Lung (tissue), 12 donors: ENCODE measurements around the gene CD59. TPM values are rescaled to one million over a fixed set of nuclear protein-coding genes. Genes with fewer than 3 reads are reported as not detected.
"Not testable (repeated sequence)": the region's sequence is repeated elsewhere in the genome, so short reads cannot be mapped to it uniquely, and the experiment has no call there.

Experiments used
- ATAC-seq: fragments of 200-7000 bp; cut with Tn5 transposase; one replicate; pipeline ENCODE4 v1.9.1; 2020; ENCODE audit warnings: moderate number of reproducible peaks; ENCODE audit not compliant: insufficient read depth, low FRiP score
- DNase-seq, 3 donors: peaks; one replicate each; pipeline ENCODE4 v3.0.0-alpha.2; 2013 to 2017
- H3K27ac ChIP-seq, 2 donors: one replicate each; pipeline ENCODE4 v1.5.1; 2013; ENCODE audit warnings: mild to moderate bottlenecking in 2 of 2, moderate library complexity in 2 of 2, control low read depth in 1 of 2, inconsistent platforms in 1 of 2, low read depth in 1 of 2, low read length in 1 of 2
- H3K27me3 ChIP-seq, 3 donors: one replicate each; pipeline ENCODE4 v1.5.1; 2013; ENCODE audit warnings: low read length in 2 of 3; ENCODE audit not compliant: control insufficient read depth in 3 of 3, insufficient read depth in 3 of 3
- H3K36me3 ChIP-seq, 4 donors: one replicate each; pipeline ENCODE4 v1.5.1; 2013; ENCODE audit warnings: low read length in 4 of 4, mild to moderate bottlenecking in 1 of 4, moderate library complexity in 1 of 4; ENCODE audit not compliant: control insufficient read depth in 4 of 4, insufficient read depth in 4 of 4
- H3K4me1 ChIP-seq, 5 donors: one replicate each; pipeline ENCODE4 v1.5.1; 2013; ENCODE audit warnings: low read length in 5 of 5, mild to moderate bottlenecking in 2 of 5, moderate library complexity in 1 of 5; ENCODE audit not compliant: control insufficient read depth in 5 of 5, insufficient read depth in 5 of 5
- H3K4me3 ChIP-seq: one replicate; pipeline ENCODE4 v1.5.1; 2013; ENCODE audit warnings: mild to moderate bottlenecking, control low read depth, moderate library complexity
- H3K9ac ChIP-seq, 2 donors: one replicate each; pipeline ENCODE4 v1.5.1; 2013; ENCODE audit warnings: low read length in 2 of 2, control low read depth in 1 of 2; ENCODE audit not compliant: insufficient read depth in 1 of 2
- H3K9me3 ChIP-seq, 4 donors: one replicate each; pipeline ENCODE4 v1.5.1; 2013; ENCODE audit warnings: low read length in 3 of 4, mild to moderate bottlenecking in 1 of 4, moderate library complexity in 1 of 4; ENCODE audit not compliant: control insufficient read depth in 4 of 4, insufficient read depth in 3 of 4
- WGBS, 2 donors: extraction: QIAGEN DNeasy Blood & Tissue Kit; methylation state at CpG; one replicate each; pipeline ENCODE4 v1.1.7; 2013; 5-methylcytosine and 5-hydroxymethylcytosine counted together
- polyA plus RNA-seq, 2 donors: library from polyadenylated mRNA; stranded (reverse); fragments of 200-250 nt; gene quantifications; one replicate each; pipeline ENCODE4 v1.2.1, GENCODE V29; 2013
- total RNA-seq, 2 donors: library from RNA; depleted of rRNA in 1 of 2; stranded (reverse); fragments of >200 nt in 1 of 2; gene quantifications; one replicate each; pipeline ENCODE4 v1.2.1, GENCODE V29; 2014 to 2021
- TF ChIP-seq, protein P1 (sequence below): IDR thresholded peaks from 2 replicates; pipeline ENCODE4 v1.5.1; 2012; ENCODE audit warnings: mild to moderate bottlenecking; ENCODE audit errors: control extremely low read depth, extremely low read depth
- donor health status: control.
- donor health status: control.
- donor health status: Bipolar disorder and iron deficiency.
- donor health status: healthy.
- donor health status: DM: yes; HTN: yes; CAD: no.

The CD59 gene
- total and polyA plus RNA-seq, 4 donors = 215 to 833 (median 539) TPM

- Histone ChIP-seq H3K27me3 (no peaks in the 10 kb centered on the region), H3K36me3 (no peaks in the 10 kb centered on the region), H3K27ac (no peak overlapping the region), H3K4me3 (no peak overlapping the region), H3K9ac (no peak overlapping the region), H3K4me1 (no peaks in the 10 kb centered on the region), H3K9me3 (no peaks in the 10 kb centered on the region)
- TF ChIP-seq, protein P1, sequence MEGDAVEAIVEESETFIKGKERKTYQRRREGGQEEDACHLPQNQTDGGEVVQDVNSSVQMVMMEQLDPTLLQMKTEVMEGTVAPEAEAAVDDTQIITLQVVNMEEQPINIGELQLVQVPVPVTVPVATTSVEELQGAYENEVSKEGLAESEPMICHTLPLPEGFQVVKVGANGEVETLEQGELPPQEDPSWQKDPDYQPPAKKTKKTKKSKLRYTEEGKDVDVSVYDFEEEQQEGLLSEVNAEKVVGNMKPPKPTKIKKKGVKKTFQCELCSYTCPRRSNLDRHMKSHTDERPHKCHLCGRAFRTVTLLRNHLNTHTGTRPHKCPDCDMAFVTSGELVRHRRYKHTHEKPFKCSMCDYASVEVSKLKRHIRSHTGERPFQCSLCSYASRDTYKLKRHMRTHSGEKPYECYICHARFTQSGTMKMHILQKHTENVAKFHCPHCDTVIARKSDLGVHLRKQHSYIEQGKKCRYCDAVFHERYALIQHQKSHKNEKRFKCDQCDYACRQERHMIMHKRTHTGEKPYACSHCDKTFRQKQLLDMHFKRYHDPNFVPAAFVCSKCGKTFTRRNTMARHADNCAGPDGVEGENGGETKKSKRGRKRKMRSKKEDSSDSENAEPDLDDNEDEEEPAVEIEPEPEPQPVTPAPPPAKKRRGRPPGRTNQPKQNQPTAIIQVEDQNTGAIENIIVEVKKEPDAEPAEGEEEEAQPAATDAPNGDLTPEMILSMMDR = no peak
- 85 to 90% methylated on average over 6 of the region's 6 CpGs for WGBS, 2 donors
- DNase-seq = no peak
- no peak for ATAC-seq
Measured at GRCh38 chr11:33664166-33664565, 72.1 kb downstream of the CD59 start.

DNA sequence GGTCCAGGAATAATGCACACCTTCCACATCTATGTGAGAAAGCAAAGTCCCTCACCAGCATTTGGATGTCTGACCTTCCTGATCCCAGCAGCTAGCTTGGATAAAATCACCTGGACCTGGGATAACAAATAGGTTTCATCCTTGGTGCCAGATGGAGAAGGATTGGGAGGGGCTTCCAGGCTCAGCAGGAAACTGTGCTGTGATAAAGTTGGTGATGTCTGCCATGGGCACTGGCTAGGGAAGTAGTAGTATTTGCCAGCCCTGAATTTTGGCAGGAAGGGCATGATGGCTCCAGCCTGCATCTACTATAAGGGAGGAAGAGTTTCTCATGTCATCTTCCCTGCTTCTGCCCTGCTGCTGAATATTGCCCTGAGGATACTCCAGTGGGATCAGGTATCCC lies 73.1 kb downstream of the CD59 start:
- Histone ChIP-seq H3K36me3 (no peaks in the 10 kb centered on the region), H3K9me3 (no peaks in the 10 kb centered on the region), H3K27ac (no peak overlapping the region), H3K9ac (no peak overlapping the region), H3K27me3 (no peaks in the 10 kb centered on the region), H3K4me1 (no peaks in the 10 kb centered on the region), H3K4me3 (no peak overlapping the region)
- ATAC-seq (no peak), DNase-seq (no peak)
- TF ChIP-seq, protein P1 = no peak

DNA sequence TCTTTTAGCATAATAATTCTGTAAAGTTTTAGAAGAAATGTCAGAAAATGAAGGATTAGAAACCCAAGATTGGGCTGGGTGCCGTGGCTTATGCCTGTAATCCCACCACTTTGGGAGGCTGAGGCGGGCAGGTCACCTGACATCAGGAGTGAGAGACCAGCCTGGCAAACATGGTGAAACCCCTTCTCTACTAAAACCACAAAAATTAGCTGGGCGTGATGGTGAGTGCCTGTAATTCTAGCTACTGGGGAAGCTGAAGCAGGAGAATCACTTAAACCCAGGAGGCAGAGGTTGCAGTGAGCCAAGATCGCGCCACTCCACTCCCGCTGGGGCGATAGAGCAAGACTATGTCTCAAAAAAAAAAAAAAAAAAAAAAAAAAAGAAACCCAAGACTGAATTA lies 74.7 kb downstream of the CD59 start:
- DNase-seq, H3K4me3 ChIP-seq, H3K27me3 ChIP-seq, ATAC-seq, H3K9me3 ChIP-seq, H3K4me1 ChIP-seq, H3K27ac ChIP-seq, H3K36me3 ChIP-seq, H3K9ac ChIP-seq: not testable (repeated sequence)
- WGBS, 2 donors = 90 to 94% methylated on average over 7 of the region's 7 CpGs

DNA sequence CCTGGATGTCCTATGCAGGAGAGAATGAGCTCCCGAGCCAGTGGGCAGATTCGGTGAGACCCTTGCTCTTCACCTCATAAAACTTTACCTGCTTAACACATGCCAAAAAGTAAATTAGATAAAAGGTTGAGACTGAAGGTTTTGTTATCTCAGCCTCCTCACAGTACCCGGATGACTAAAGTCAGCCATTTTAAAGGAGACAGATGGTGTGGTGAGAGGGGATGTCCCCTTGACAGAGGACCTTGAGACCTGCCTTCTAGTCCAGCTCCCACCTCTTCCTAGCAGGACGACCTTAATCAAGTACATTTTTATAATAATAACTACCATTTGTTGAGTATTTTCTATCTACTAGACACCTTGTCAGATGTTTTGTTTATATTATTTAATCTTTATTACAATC lies 75.3 kb downstream of the CD59 start:
- H3K36me3 ChIP-seq = no peaks in the 10 kb centered on the region
- DNase-seq = no peak
- no peak overlapping the region for H3K9ac ChIP-seq
- TF ChIP-seq, protein P1 = no peak
- H3K27ac ChIP-seq = no peak overlapping the region
- H3K4me1 ChIP-seq = no peaks in the 10 kb centered on the region
- 90 to 93% methylated on average over 4 of the region's 4 CpGs for WGBS, 2 donors
- no peak overlapping the region for H3K4me3 ChIP-seq
- no peak for ATAC-seq
- H3K27me3 ChIP-seq = no peaks in the 10 kb centered on the region
- no peaks in the 10 kb centered on the region for H3K9me3 ChIP-seq
